ENCODE measurements around the gene RAC2. TPM values are rescaled to one million over a fixed set of nuclear protein-coding genes. Genes with fewer than 3 reads are reported as not detected.

Gene RAC2
- total RNA-seq, 6 donors from 2014 or later, result 22.1 to 126 (median 65.2) TPM

- Histone ChIP-seq H3K36me3 (no peaks in the 10 kb centered on the region), H3K27me3 (no peaks in the 10 kb centered on the region), H3K9me3 (no peaks in the 10 kb centered on the region), H3K27ac (no peak overlapping the region), H3K4me1 (no peaks in the 10 kb centered on the region), H3K4me3 (no peak overlapping the region)
- DNase-seq, result no peak
- no peak for TF ChIP-seq EP300 (IDR thresholded peaks at IDR 0.05)
- TF ChIP-seq POLR2A (IDR thresholded peaks at IDR 0.05), result no peak
- TF ChIP-seq POLR2AphosphoS5 (IDR thresholded peaks at IDR 0.05), result no peak
- WGBS, 2 donors, result 76 to 77% methylated on average over 6 to 24 of the region's 24 CpGs
- ATAC-seq (ENCODE audit: low FRiP score in 2 of 2), result no peak
Measured at GRCh38 chr22:37211075-37211865, 32.8 kb downstream of the RAC2 start.

GRCh38 chr22:37210041-37210803 lies 33.8 kb downstream of the RAC2 start:
- DNase-seq (no peak), ATAC-seq (ENCODE audit: low FRiP score in 2 of 2) (no peak)
- 72 to 85% methylated on average over 7 to 15 of the region's 15 CpGs for WGBS, 2 donors
- no peaks in the 10 kb centered on the region for H3K36me3 ChIP-seq
- no peak overlapping the region for H3K4me3 ChIP-seq
- no peak overlapping the region for H3K27ac ChIP-seq
- no peaks in the 10 kb centered on the region for H3K4me1 ChIP-seq
- H3K9me3 ChIP-seq, result no peaks in the 10 kb centered on the region
- TF ChIP-seq POLR2AphosphoS5 (IDR thresholded peaks at IDR 0.05) (no peak), CTCF (IDR thresholded peaks at IDR 0.05) (no peak), POLR2A (IDR thresholded peaks at IDR 0.05) (no peak), EP300 (IDR thresholded peaks at IDR 0.05) (no peak)
- no peaks in the 10 kb centered on the region for H3K27me3 ChIP-seq

GRCh38 chr22:37209140-37209845 lies 34.8 kb downstream of the RAC2 start:
- Histone ChIP-seq H3K4me3 (no peak overlapping the region), H3K27me3 (no peaks in the 10 kb centered on the region), H3K27ac (no peak overlapping the region), H3K4me1 (no peaks in the 10 kb centered on the region), H3K36me3 (no peaks in the 10 kb centered on the region), H3K9me3 (no peaks in the 10 kb centered on the region)
- 89 to 100% methylated on average over 1 to 8 of the region's 9 CpGs for WGBS, 2 donors
- DNase-seq (no peak), ATAC-seq (ENCODE audit: low FRiP score in 2 of 2) (no peak)
- TF ChIP-seq POLR2A (IDR thresholded peaks at IDR 0.05), result no peak
- no peak for TF ChIP-seq POLR2AphosphoS5 (IDR thresholded peaks at IDR 0.05)
- no peak for TF ChIP-seq CTCF (IDR thresholded peaks at IDR 0.05)

- no peak overlapping the region for H3K27ac ChIP-seq
- TF ChIP-seq POLR2AphosphoS5 (IDR thresholded peaks at IDR 0.05), result no peak
Measured at GRCh38 chr22:37208401-37209139, 35.5 kb downstream of the RAC2 start.

GRCh38 chr22:37207981-37208380 lies 36.1 kb downstream of the RAC2 start:
- TF ChIP-seq POLR2AphosphoS5 (IDR thresholded peaks at IDR 0.05) (no peak), CTCF (IDR thresholded peaks at IDR 0.05) (no peak), EP300 (IDR thresholded peaks at IDR 0.05) (no peak), POLR2A (IDR thresholded peaks at IDR 0.05) (no peak)
- H3K36me3 ChIP-seq, result no peaks in the 10 kb centered on the region
- no peaks in the 10 kb centered on the region for H3K4me1 ChIP-seq
- no peak overlapping the region for H3K27ac ChIP-seq
- no peak for DNase-seq
- H3K4me3 ChIP-seq, result no peak overlapping the region
- no peaks in the 10 kb centered on the region for H3K9me3 ChIP-seq
- no peaks in the 10 kb centered on the region for H3K27me3 ChIP-seq
- ATAC-seq (ENCODE audit: low FRiP score in 2 of 2), result no peak
- WGBS, 2 donors, result 86 to 94% methylated on average over 5 to 7 of the region's 7 CpGs

More at GRCh38 chr22:37208401-37209139, 35.5 kb downstream of the RAC2 start:
- Histone ChIP-seq H3K4me3 (no peak overlapping the region), H3K9me3 (no peaks in the 10 kb centered on the region), H3K36me3 (no peaks in the 10 kb centered on the region), H3K27me3 (no peaks in the 10 kb centered on the region), H3K4me1 (no peaks in the 10 kb centered on the region)
- ATAC-seq (ENCODE audit: low FRiP score in 2 of 2) (no peak), DNase-seq (no peak)
- 81 to 87% methylated on average over 5 to 7 of the region's 7 CpGs for WGBS, 2 donors
